Measurements from ENCODE around the gene TULP4.

DNA sequence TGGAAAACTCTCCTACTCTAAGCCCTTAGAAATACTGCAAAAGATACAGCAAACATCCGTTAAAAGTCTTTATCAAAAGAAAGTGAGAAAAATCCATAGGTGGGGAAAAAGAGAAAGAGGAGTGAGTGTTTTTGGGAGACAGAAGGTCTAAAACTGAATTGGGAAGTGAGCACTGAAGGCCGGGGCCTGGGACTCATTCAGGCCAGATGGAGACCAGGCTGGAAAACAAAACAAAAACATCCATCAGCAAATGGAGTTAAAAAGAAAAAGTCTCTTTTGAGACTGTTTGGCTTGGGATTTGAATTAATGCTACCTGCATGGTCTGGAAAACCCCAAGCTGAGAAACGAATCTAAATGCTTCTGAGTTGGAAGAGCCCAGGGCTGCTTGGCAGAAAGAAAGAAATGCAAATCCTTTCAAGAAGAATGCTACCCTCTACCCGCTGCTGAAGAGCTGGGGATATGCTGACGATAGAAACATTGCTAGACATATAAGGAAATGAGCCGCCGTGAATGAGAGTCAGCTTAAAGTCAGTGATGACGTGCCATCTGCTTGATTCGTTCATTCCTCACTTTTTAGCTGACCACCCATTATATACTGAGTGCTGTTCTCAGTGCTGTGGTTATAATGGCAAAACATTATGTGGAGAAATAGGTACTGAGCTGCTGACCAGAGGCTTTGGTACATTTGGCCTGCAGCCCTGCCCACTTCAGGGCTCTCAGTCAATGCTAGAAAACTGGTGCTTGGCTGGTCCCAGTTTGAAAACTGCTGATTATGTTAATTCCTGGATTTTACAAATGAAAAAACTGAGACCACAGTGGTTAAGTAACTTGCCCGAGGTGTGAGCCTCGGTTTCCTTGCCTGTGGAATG lies 28.0 kb upstream of the TULP4 start:
- TF ChIP-seq POLR2A (IDR thresholded peaks at IDR 0.05; ENCODE audit: low read length), result no peak
- TF ChIP-seq NR3C1 (IDR thresholded peaks at IDR 0.05), result no peak
- no peak for TF ChIP-seq POLR2AphosphoS2 (conservative IDR thresholded peaks at IDR 0.05; ENCODE audit: low read length)
- no peak for TF ChIP-seq RCOR1 (IDR thresholded peaks at IDR 0.05; ENCODE audit: low read depth, low read length)
- TF ChIP-seq, protein P1, sequence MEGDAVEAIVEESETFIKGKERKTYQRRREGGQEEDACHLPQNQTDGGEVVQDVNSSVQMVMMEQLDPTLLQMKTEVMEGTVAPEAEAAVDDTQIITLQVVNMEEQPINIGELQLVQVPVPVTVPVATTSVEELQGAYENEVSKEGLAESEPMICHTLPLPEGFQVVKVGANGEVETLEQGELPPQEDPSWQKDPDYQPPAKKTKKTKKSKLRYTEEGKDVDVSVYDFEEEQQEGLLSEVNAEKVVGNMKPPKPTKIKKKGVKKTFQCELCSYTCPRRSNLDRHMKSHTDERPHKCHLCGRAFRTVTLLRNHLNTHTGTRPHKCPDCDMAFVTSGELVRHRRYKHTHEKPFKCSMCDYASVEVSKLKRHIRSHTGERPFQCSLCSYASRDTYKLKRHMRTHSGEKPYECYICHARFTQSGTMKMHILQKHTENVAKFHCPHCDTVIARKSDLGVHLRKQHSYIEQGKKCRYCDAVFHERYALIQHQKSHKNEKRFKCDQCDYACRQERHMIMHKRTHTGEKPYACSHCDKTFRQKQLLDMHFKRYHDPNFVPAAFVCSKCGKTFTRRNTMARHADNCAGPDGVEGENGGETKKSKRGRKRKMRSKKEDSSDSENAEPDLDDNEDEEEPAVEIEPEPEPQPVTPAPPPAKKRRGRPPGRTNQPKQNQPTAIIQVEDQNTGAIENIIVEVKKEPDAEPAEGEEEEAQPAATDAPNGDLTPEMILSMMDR (IDR thresholded peaks at IDR 0.05), result no peak
- TF ChIP-seq JUNB (IDR thresholded peaks at IDR 0.05), result no peak
- no peak for TF ChIP-seq CEBPB (IDR thresholded peaks at IDR 0.05)
- TF ChIP-seq, protein P2, sequence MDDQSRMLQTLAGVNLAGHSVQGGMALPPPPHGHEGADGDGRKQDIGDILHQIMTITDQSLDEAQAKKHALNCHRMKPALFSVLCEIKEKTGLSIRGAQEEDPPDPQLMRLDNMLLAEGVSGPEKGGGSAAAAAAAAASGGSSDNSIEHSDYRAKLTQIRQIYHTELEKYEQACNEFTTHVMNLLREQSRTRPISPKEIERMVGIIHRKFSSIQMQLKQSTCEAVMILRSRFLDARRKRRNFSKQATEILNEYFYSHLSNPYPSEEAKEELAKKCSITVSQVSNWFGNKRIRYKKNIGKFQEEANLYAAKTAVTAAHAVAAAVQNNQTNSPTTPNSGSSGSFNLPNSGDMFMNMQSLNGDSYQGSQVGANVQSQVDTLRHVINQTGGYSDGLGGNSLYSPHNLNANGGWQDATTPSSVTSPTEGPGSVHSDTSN (IDR thresholded peaks at IDR 0.05), result no peak
- no peak for TF ChIP-seq EP300 (IDR thresholded peaks at IDR 0.05)
- TF ChIP-seq, protein P3, sequence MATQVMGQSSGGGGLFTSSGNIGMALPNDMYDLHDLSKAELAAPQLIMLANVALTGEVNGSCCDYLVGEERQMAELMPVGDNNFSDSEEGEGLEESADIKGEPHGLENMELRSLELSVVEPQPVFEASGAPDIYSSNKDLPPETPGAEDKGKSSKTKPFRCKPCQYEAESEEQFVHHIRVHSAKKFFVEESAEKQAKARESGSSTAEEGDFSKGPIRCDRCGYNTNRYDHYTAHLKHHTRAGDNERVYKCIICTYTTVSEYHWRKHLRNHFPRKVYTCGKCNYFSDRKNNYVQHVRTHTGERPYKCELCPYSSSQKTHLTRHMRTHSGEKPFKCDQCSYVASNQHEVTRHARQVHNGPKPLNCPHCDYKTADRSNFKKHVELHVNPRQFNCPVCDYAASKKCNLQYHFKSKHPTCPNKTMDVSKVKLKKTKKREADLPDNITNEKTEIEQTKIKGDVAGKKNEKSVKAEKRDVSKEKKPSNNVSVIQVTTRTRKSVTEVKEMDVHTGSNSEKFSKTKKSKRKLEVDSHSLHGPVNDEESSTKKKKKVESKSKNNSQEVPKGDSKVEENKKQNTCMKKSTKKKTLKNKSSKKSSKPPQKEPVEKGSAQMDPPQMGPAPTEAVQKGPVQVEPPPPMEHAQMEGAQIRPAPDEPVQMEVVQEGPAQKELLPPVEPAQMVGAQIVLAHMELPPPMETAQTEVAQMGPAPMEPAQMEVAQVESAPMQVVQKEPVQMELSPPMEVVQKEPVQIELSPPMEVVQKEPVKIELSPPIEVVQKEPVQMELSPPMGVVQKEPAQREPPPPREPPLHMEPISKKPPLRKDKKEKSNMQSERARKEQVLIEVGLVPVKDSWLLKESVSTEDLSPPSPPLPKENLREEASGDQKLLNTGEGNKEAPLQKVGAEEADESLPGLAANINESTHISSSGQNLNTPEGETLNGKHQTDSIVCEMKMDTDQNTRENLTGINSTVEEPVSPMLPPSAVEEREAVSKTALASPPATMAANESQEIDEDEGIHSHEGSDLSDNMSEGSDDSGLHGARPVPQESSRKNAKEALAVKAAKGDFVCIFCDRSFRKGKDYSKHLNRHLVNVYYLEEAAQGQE (IDR thresholded peaks at IDR 0.05), result no peak
- TF ChIP-seq ZSCAN20 (CRISPR knock-in tag; IDR thresholded peaks at IDR 0.05), result no peak
- TF ChIP-seq, protein P4, sequence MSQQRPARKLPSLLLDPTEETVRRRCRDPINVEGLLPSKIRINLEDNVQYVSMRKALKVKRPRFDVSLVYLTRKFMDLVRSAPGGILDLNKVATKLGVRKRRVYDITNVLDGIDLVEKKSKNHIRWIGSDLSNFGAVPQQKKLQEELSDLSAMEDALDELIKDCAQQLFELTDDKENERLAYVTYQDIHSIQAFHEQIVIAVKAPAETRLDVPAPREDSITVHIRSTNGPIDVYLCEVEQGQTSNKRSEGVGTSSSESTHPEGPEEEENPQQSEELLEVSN (IDR thresholded peaks at IDR 0.05; ENCODE audit: borderline replicate concordance, low read depth), result no peak
- TF ChIP-seq RFX5 (IDR thresholded peaks at IDR 0.05), result no peak
